Measurements from ENCODE around the gene NOXA1. TPM values are rescaled to one million over a fixed set of nuclear protein-coding genes. Genes with fewer than 3 reads are reported as not detected.
A peak's percentile ranks its signal among the peaks of the same experiment; 100 is the strongest.
"Not testable (repeated sequence)": the region's sequence is repeated elsewhere in the genome, so short reads cannot be mapped to it uniquely, and the experiment has no call there.

Gene NOXA1
- polyA plus RNA-seq, 6 donors from 2014 or later = 1.3 to 2.3 (median 1.6) TPM; not detected in 1

GRCh38 chr9:137404961-137405567, 18.1 kb upstream of the NOXA1 start:
- Mint-ChIP-seq H3K4me3 (no peak overlapping the region), H3K27ac (peak overlapping the region in 1 of 6 donors; percentile 6), H3K27me3 (no peaks in the 10 kb centered on the region), H3K36me3 (peaks cover 6 to 9% of the 10 kb centered on the region in 2 donors), H3K4me1 (peaks cover 23 to 30% (median 24%) of the 10 kb centered on the region in 3 donors), H3K9me3 (peaks cover 0 to 8% (median 0%) of the 10 kb centered on the region in 7 donors)
- ATAC-seq (ENCODE audit: low read depth in 2 of 2) = no peak
- no peak for DNase-seq

- peaks cover 6 to 9% of the 10 kb centered on the region in 2 donors for H3K36me3 Mint-ChIP-seq
- no peak for ATAC-seq (ENCODE audit: low read depth in 2 of 2)
- H3K27me3 Mint-ChIP-seq = no peaks in the 10 kb centered on the region
- DNase-seq = no peak
- peaks cover 18 to 25% (median 21%) of the 10 kb centered on the region in 3 donors for H3K4me1 Mint-ChIP-seq
- peaks cover 0 to 8% (median 0%) of the 10 kb centered on the region in 7 donors for H3K9me3 Mint-ChIP-seq
- H3K27ac Mint-ChIP-seq = peak overlapping the region in 4 of 6 donors; percentile 6 to 62 (median 26)
- peak overlapping the region in 4 of 8 donors; percentile 55 to 68 (median 63) for H3K4me3 Mint-ChIP-seq
Measured at GRCh38 chr9:137405677-137406081, 17.5 kb upstream of the NOXA1 start.

- peaks cover 0 to 8% (median 0%) of the 10 kb centered on the region in 7 donors for H3K9me3 Mint-ChIP-seq
- DNase-seq (no peak), ATAC-seq (ENCODE audit: low read depth in 2 of 2) (no peak)
- H3K27me3 Mint-ChIP-seq = no peaks in the 10 kb centered on the region
- H3K4me1 Mint-ChIP-seq = peaks cover 16 to 25% (median 21%) of the 10 kb centered on the region in 3 donors
- peak overlapping the region in 3 of 6 donors; percentile 42 to 94 (median 62) for H3K27ac Mint-ChIP-seq
- H3K36me3 Mint-ChIP-seq = peaks cover 6 to 9% of the 10 kb centered on the region in 2 donors
- peak overlapping the region in 7 of 8 donors; percentile 39 to 66 (median 60) for H3K4me3 Mint-ChIP-seq
Measured at GRCh38 chr9:137406085-137406760, 17.0 kb upstream of the NOXA1 start.

GRCh38 chr9:137406876-137407589, 16.2 kb upstream of the NOXA1 start:
- H3K4me3 Mint-ChIP-seq = peak overlapping the region in 1 of 8 donors; percentile 24

GRCh38 chr9:137407590-137408300, 15.4 kb upstream of the NOXA1 start:
- H3K27me3 Mint-ChIP-seq = no peaks in the 10 kb centered on the region
- ATAC-seq (ENCODE audit: low read depth in 2 of 2) (no peak), DNase-seq (no peak)
- H3K9me3 Mint-ChIP-seq = peaks cover 0 to under 1% (median 0%) of the 10 kb centered on the region in 7 donors
- H3K4me3 Mint-ChIP-seq = peak overlapping the region in 3 of 8 donors; percentile 12 to 64 (median 52)
- H3K4me1 Mint-ChIP-seq = peaks cover 12 to 16% (median 14%) of the 10 kb centered on the region in 3 donors
- peaks cover 0 to 1% of the 10 kb centered on the region in 2 donors for H3K36me3 Mint-ChIP-seq
- no peak overlapping the region for H3K27ac Mint-ChIP-seq

More at GRCh38 chr9:137406876-137407589, 16.2 kb upstream of the NOXA1 start:
- Mint-ChIP-seq H3K36me3 (peaks cover 6 to 8% of the 10 kb centered on the region in 2 donors), H3K27me3 (no peaks in the 10 kb centered on the region), H3K27ac (no peak overlapping the region), H3K9me3 (peaks cover 0 to 6% (median 0%) of the 10 kb centered on the region in 7 donors), H3K4me1 (peaks cover 19 to 21% (median 20%) of the 10 kb centered on the region in 3 donors)
- ATAC-seq (ENCODE audit: low read depth in 2 of 2) (peak; percentile 90 to 91), DNase-seq (peak; percentile 63)

GRCh38 chr9:137408651-137409405, 14.4 kb upstream of the NOXA1 start:
- ATAC-seq (ENCODE audit: low read depth in 2 of 2) = no peak
- H3K4me3 Mint-ChIP-seq = peak overlapping the region in 1 of 8 donors; percentile 61

GRCh38 chr9:137409515-137409914, 13.7 kb upstream of the NOXA1 start:
- Mint-ChIP-seq H3K4me3 (peak overlapping the region in 1 of 8 donors; percentile 61), H3K4me1 (peaks cover 19 to 30% (median 23%) of the 10 kb centered on the region in 3 donors), H3K27ac (peak overlapping the region in 1 of 6 donors; percentile 69), H3K36me3 (no peaks in the 10 kb centered on the region), H3K27me3 (no peaks in the 10 kb centered on the region), H3K9me3 (no peaks in the 10 kb centered on the region)
- no peak for DNase-seq
- no peak for ATAC-seq (ENCODE audit: low read depth in 2 of 2)

More at GRCh38 chr9:137408651-137409405, 14.4 kb upstream of the NOXA1 start:
- no peaks in the 10 kb centered on the region for H3K27me3 Mint-ChIP-seq
- no peaks in the 10 kb centered on the region for H3K36me3 Mint-ChIP-seq
- H3K27ac Mint-ChIP-seq = no peak overlapping the region
- no peak for DNase-seq
- H3K9me3 Mint-ChIP-seq = no peaks in the 10 kb centered on the region
- H3K4me1 Mint-ChIP-seq = peaks cover 16 to 23% (median 19%) of the 10 kb centered on the region in 3 donors

GRCh38 chr9:137410236-137410890, 12.8 kb upstream of the NOXA1 start:
- not testable (repeated sequence) for ATAC-seq (ENCODE audit: low read depth in 2 of 2)

GRCh38 chr9:137410891-137411249, 12.3 kb upstream of the NOXA1 start:
- ATAC-seq (ENCODE audit: low read depth in 2 of 2) (no peak), DNase-seq (no peak)
- H3K9me3 Mint-ChIP-seq = no peaks in the 10 kb centered on the region
- H3K36me3 Mint-ChIP-seq = no peaks in the 10 kb centered on the region
- H3K27me3 Mint-ChIP-seq = no peaks in the 10 kb centered on the region
- peaks cover 14 to 27% (median 24%) of the 10 kb centered on the region in 3 donors for H3K4me1 Mint-ChIP-seq
- H3K27ac Mint-ChIP-seq = no peak overlapping the region
- peak overlapping the region in 1 of 8 donors; percentile 43 for H3K4me3 Mint-ChIP-seq

More at GRCh38 chr9:137410236-137410890, 12.8 kb upstream of the NOXA1 start:
- not testable (repeated sequence) for H3K36me3 Mint-ChIP-seq, H3K27me3 Mint-ChIP-seq, H3K27ac Mint-ChIP-seq, DNase-seq, H3K4me3 Mint-ChIP-seq, H3K9me3 Mint-ChIP-seq
- peaks cover 19 to 32% (median 24%) of the 10 kb centered on the region in 3 donors for H3K4me1 Mint-ChIP-seq

GRCh38 chr9:137411260-137411644, 11.9 kb upstream of the NOXA1 start:
- H3K4me3 Mint-ChIP-seq = peak overlapping the region in 3 of 8 donors; percentile 15 to 60 (median 43)
- no peaks in the 10 kb centered on the region for H3K36me3 Mint-ChIP-seq
- H3K27me3 Mint-ChIP-seq = no peaks in the 10 kb centered on the region
- H3K27ac Mint-ChIP-seq = no peak overlapping the region
- no peak for DNase-seq
- H3K4me1 Mint-ChIP-seq = peaks cover 11 to 24% (median 24%) of the 10 kb centered on the region in 3 donors
- no peak for ATAC-seq (ENCODE audit: low read depth in 2 of 2)
- no peaks in the 10 kb centered on the region for H3K9me3 Mint-ChIP-seq

GRCh38 chr9:137411645-137412380, 11.4 kb upstream of the NOXA1 start:
- no peaks in the 10 kb centered on the region for H3K9me3 Mint-ChIP-seq
- no peak overlapping the region for H3K27ac Mint-ChIP-seq
- no peaks in the 10 kb centered on the region for H3K27me3 Mint-ChIP-seq
- no peak for ATAC-seq (ENCODE audit: low read depth in 2 of 2)
- peak overlapping the region in 5 of 8 donors; percentile 15 to 60 (median 37) for H3K4me3 Mint-ChIP-seq
- no peak for DNase-seq
- H3K4me1 Mint-ChIP-seq = peaks cover 11 to 24% (median 22%) of the 10 kb centered on the region in 3 donors
- no peaks in the 10 kb centered on the region for H3K36me3 Mint-ChIP-seq

Data from naive B cell (primary cell).